SK-N-SH treated with all-trans-retinoic acid at 6 μM for 48 hours (cell line): ENCODE data around the gene DOCK2.

ENCODE experiments used
- ATAC-seq: fragments of 200-7000 bp; cut with Tn5 transposase; 3 replicates; pipeline ENCODE4 v1.9.1; 2020; ENCODE audit warnings: mild to moderate bottlenecking, moderate library complexity
- ARNTL ChIP-seq: fragments of 450-650 bp; formaldehyde crosslinking; IDR thresholded peaks from 2 replicates; pipeline ENCODE4 v1.5.0; 2020; ENCODE audit warnings: low read depth, mild to moderate bottlenecking, moderate library complexity, borderline replicate concordance
- CSDC2 ChIP-seq: fragments of 250-450 bp; sonication (Bioruptor Pico); IDR thresholded peaks from 2 replicates; pipeline ENCODE4 v1.5.0; 2020; ENCODE audit warnings: mild to moderate bottlenecking, moderate library complexity
- ESRRG ChIP-seq: fragments of 250-450 bp; sonication (Bioruptor Pico); IDR thresholded peaks from 2 replicates; pipeline ENCODE4 v1.6.1; 2021; ENCODE audit warnings: mild to moderate bottlenecking
- GLIS3 ChIP-seq: fragments of 250-450 bp; sonication (Bioruptor Pico); IDR thresholded peaks from 2 replicates; pipeline ENCODE4 v1.5.0; 2020; ENCODE audit warnings: mild to moderate bottlenecking, moderate library complexity
- OSR1 ChIP-seq: fragments of 250-450 bp; sonication (Bioruptor Pico); IDR thresholded peaks from 2 replicates; pipeline ENCODE4 v1.8.0; 2022; ENCODE audit warnings: moderate library complexity, mild to moderate bottlenecking, inconsistent platforms
- POU6F1 ChIP-seq: fragments of 250-450 bp; sonication (Bioruptor Pico); IDR thresholded peaks from 2 replicates; pipeline ENCODE4 v1.8.0; 2021; ENCODE audit warnings: low read depth, mild to moderate bottlenecking, moderate library complexity, borderline replicate concordance
- PPARA ChIP-seq: fragments of 250-450 bp; sonication (Bioruptor Pico); IDR thresholded peaks from 2 replicates; pipeline ENCODE4 v1.5.0; 2020; ENCODE audit warnings: mild to moderate bottlenecking, borderline replicate concordance
- RARB ChIP-seq: fragments of 250-450 bp; sonication (Bioruptor Pico); IDR thresholded peaks from 2 replicates; pipeline ENCODE4 v1.8.0; 2021; ENCODE audit warnings: mild to moderate bottlenecking, moderate library complexity
- SNAI2 ChIP-seq: fragments of 250-450 bp; sonication (Bioruptor Pico); IDR thresholded peaks from 2 replicates; pipeline ENCODE4 v1.5.0; 2020; ENCODE audit warnings: mild to moderate bottlenecking, moderate library complexity
- TCF4 ChIP-seq: fragments of 250-450 bp; sonication (Bioruptor Pico); IDR thresholded peaks from 2 replicates; pipeline ENCODE4 v1.8.0; 2021; ENCODE audit warnings: mild to moderate bottlenecking, moderate library complexity, borderline replicate concordance
- TOX ChIP-seq: fragments of 250-450 bp; sonication (Bioruptor Pico); IDR thresholded peaks from 2 replicates; pipeline ENCODE4 v1.8.0; 2021; ENCODE audit warnings: mild to moderate bottlenecking, moderate library complexity, borderline replicate concordance
- TSHZ2 ChIP-seq: fragments of 250-450 bp; sonication (Bioruptor Pico); IDR thresholded peaks from 2 replicates; pipeline ENCODE4 v1.5.0; 2020; ENCODE audit warnings: mild to moderate bottlenecking, moderate library complexity
- ZC3H10 ChIP-seq: fragments of 250-450 bp; sonication (Bioruptor Pico); IDR thresholded peaks from 2 replicates; pipeline ENCODE4 v1.5.1; 2021; ENCODE audit warnings: mild to moderate bottlenecking, moderate library complexity
- ZFP3 ChIP-seq: fragments of 250-450 bp; sonication (Bioruptor Pico); IDR thresholded peaks from 2 replicates; pipeline ENCODE4 v1.5.0; 2020; ENCODE audit warnings: mild to moderate bottlenecking, moderate library complexity
- ZFP30 ChIP-seq: fragments of 450-650 bp; formaldehyde crosslinking; IDR thresholded peaks from 2 replicates; pipeline ENCODE4 v1.5.0; 2022; ENCODE audit warnings: mild to moderate bottlenecking, moderate library complexity
- ZNF565 ChIP-seq: fragments of 450-650 bp; formaldehyde crosslinking; conservative IDR thresholded peaks from 2 replicates; pipeline ENCODE4 v1.5.0; 2020; ENCODE audit warnings: low read depth, mild to moderate bottlenecking, moderate library complexity
- ZNF70 ChIP-seq: fragments of 450-650 bp; formaldehyde crosslinking; IDR thresholded peaks from 2 replicates; pipeline ENCODE4 v1.5.0; 2020; ENCODE audit warnings: mild to moderate bottlenecking, moderate library complexity
- ZNF8 ChIP-seq: fragments of 450-650 bp; formaldehyde crosslinking; IDR thresholded peaks from 2 replicates; pipeline ENCODE4 v1.5.0; 2020; ENCODE audit warnings: mild to moderate bottlenecking, moderate library complexity

Gene DOCK2

GRCh38 chr5:169703813-169704212 lies 66.7 kb downstream of the DOCK2 start (continued):
- no peak for TF ChIP-seq TSHZ2 (CRISPR knock-in tag)
- TF ChIP-seq ZC3H10, result no peak
- TF ChIP-seq TCF4 (CRISPR knock-in tag), result no peak

- TF ChIP-seq RARB (CRISPR knock-in tag), result no peak
- no peak for ATAC-seq
Measured at GRCh38 chr5:169705322-169705721, 68.2 kb downstream of the DOCK2 start.

- TF ChIP-seq POU6F1 (CRISPR knock-in tag) (no peak), RARB (CRISPR knock-in tag) (no peak), ARNTL (CRISPR knock-in tag) (no peak), ZC3H10 (no peak), SNAI2 (no peak), ZFP3 (CRISPR knock-in tag) (no peak)
- no peak for ATAC-seq
Measured at GRCh38 chr5:169706071-169706470, 69.0 kb downstream of the DOCK2 start.

GRCh38 chr5:169706758-169707450 lies 69.8 kb downstream of the DOCK2 start:
- TF ChIP-seq TCF4 (CRISPR knock-in tag) (no peak), ZFP3 (CRISPR knock-in tag) (0 out of 2 replicates have a peak, but pooled peaks have one; percentile 18)
- peak; percentile 67 for ATAC-seq

- TF ChIP-seq PPARA, result no peak
- TF ChIP-seq ZFP3 (CRISPR knock-in tag), result no peak
- TF ChIP-seq GLIS3 (CRISPR knock-in tag), result no peak
- no peak for TF ChIP-seq SNAI2
- ATAC-seq, result no peak; the same call in 2 of the 3 replicates
Measured at GRCh38 chr5:169707686-169708085, 70.6 kb downstream of the DOCK2 start.

GRCh38 chr5:169710675-169711074 lies 73.6 kb downstream of the DOCK2 start:
- no peak for ATAC-seq
- TF ChIP-seq ZNF565 (CRISPR knock-in tag), result no peak
- no peak for TF ChIP-seq OSR1 (CRISPR knock-in tag)
- no peak for TF ChIP-seq RARB (CRISPR knock-in tag)
- TF ChIP-seq TSHZ2 (CRISPR knock-in tag), result no peak
- no peak for TF ChIP-seq ZNF8
- no peak for TF ChIP-seq CSDC2
- TF ChIP-seq ZC3H10, result no peak
- no peak for TF ChIP-seq POU6F1 (CRISPR knock-in tag)
- TF ChIP-seq ARNTL (CRISPR knock-in tag), result no peak
- TF ChIP-seq ESRRG (CRISPR knock-in tag), result no peak
- no peak for TF ChIP-seq PPARA
- TF ChIP-seq TOX (CRISPR knock-in tag), result no peak
- no peak for TF ChIP-seq ZNF70 (CRISPR knock-in tag)
- no peak for TF ChIP-seq ZFP30 (CRISPR knock-in tag)
- TF ChIP-seq GLIS3 (CRISPR knock-in tag), result no peak
- TF ChIP-seq ZFP3 (CRISPR knock-in tag), result no peak
